IMR-90 (cell line): ENCODE data around the gene TMEM25. TPM values are rescaled to one million over a fixed set of nuclear protein-coding genes. Genes with fewer than 3 reads are reported as not detected.

ENCODE experiments used
- ATAC-seq: fragments of 200-7000 bp; cut with Tn5 transposase; 2 replicates; pipeline ENCODE4 v1.9.1; 2020; ENCODE audit warnings: low read depth, mild to moderate bottlenecking, moderate library complexity
- BruUV-seq: library from RNA; stranded (reverse); fragments of 400-500 nt; replicated peaks from 2 replicates; lab custom pipeline; 2021; lab: Mats Ljungman, UMichigan
- CTCF ChIA-PET: fragments of 300-600 bp; formaldehyde crosslinking; extraction: SDS; loops from one replicate; lab custom pipeline; 2021; ENCODE audit warnings: antibody characterized with exemption; lab: Yijun Ruan, JAX
- POLR2A ChIA-PET: fragments of 300-600 bp; sonication (Branson Sonifier 250); formaldehyde crosslinking; loops from one replicate; lab custom pipeline; 2022; ENCODE audit warnings: antibody characterized with exemption; ENCODE audit not compliant: unreplicated experiment; lab: Charles Lee
- DNase-seq: peaks from one replicate; pipeline ENCODE4 v3.0.0; 2013
- H2AFZ ChIP-seq: replicated peaks from 2 replicates; pipeline ENCODE3; 2013; ENCODE audit warnings: low read length, mild to moderate bottlenecking; ENCODE audit not compliant: poor library complexity
- H2AK5ac ChIP-seq: 2 replicates; pipeline ENCODE4 v1.6.1; 2013; ENCODE audit warnings: low read depth, low read length, inconsistent platforms
- H2AK9ac ChIP-seq: replicated peaks from 2 replicates; pipeline ENCODE3; 2013; ENCODE audit warnings: mild to moderate bottlenecking, low read depth, low read length, moderate library complexity; ENCODE audit not compliant: poor library complexity
- H2BK120ac ChIP-seq: 2 replicates; pipeline ENCODE4 v1.6.1; 2013; ENCODE audit warnings: low read depth, low read length, inconsistent platforms
- H2BK15ac ChIP-seq: 3 replicates; pipeline ENCODE4 v1.6.1; 2013; ENCODE audit warnings: low read depth, low read length, inconsistent platforms
- H2BK20ac ChIP-seq: 2 replicates; pipeline ENCODE4 v1.6.1; 2013; ENCODE audit warnings: low read depth, mild to moderate bottlenecking, inconsistent platforms, low read length, moderate library complexity
- H2BK5ac ChIP-seq: 2 replicates; pipeline ENCODE4 v1.6.1; 2013; ENCODE audit warnings: mild to moderate bottlenecking, low read depth, low read length, inconsistent platforms; ENCODE audit not compliant: poor library complexity, severe bottlenecking
- H3K14ac ChIP-seq: replicated peaks from 2 replicates; pipeline ENCODE4 v1.6.1; 2013; ENCODE audit warnings: low read depth, low read length, inconsistent platforms
- H3K18ac ChIP-seq: 2 replicates; pipeline ENCODE4 v1.6.1; 2013; ENCODE audit warnings: low read depth, low read length, control low read depth
- H3K23ac ChIP-seq: 2 replicates; pipeline ENCODE4 v1.6.1; 2013; ENCODE audit warnings: low read depth, low read length, inconsistent platforms
- H3K27ac ChIP-seq: 2 replicates; pipeline ENCODE4 v1.5.1; 2013; ENCODE audit warnings: mild to moderate bottlenecking, control low read depth, low read length; ENCODE audit not compliant: insufficient read depth
- H3K27me3 ChIP-seq: 2 replicates; pipeline ENCODE4 v1.6.1; 2013; ENCODE audit warnings: low read length; ENCODE audit not compliant: control insufficient read depth, insufficient read depth
- H3K36me3 ChIP-seq: 2 replicates; pipeline ENCODE4 v1.6.1; 2013; ENCODE audit warnings: low read length, mixed read lengths; ENCODE audit not compliant: control insufficient read depth, insufficient read depth
- H3K4ac ChIP-seq: 2 replicates; pipeline ENCODE4 v1.6.1; 2013; ENCODE audit warnings: low read depth, low read length, inconsistent platforms
- H3K4me1 ChIP-seq: 2 replicates; pipeline ENCODE4 v1.6.1; 2013; ENCODE audit warnings: low read length, mixed read lengths; ENCODE audit not compliant: control insufficient read depth, insufficient read depth
- H3K4me2 ChIP-seq: 2 replicates; pipeline ENCODE4 v1.6.1; 2013; ENCODE audit warnings: low read depth, mild to moderate bottlenecking, control low read depth, low read length, moderate library complexity
- H3K4me3 ChIP-seq: 2 replicates; pipeline ENCODE4 v1.5.1; 2013; ENCODE audit warnings: low read depth, mild to moderate bottlenecking, control low read depth, low read length, moderate library complexity; ENCODE audit not compliant: insufficient read depth
- H3K56ac ChIP-seq: 2 replicates; pipeline ENCODE4 v1.6.1; 2013; ENCODE audit warnings: low read length, inconsistent platforms; ENCODE audit not compliant: insufficient read depth; ENCODE audit errors: extremely low read depth
- H3K79me1 ChIP-seq, 2 experiments: 2 replicates each; pipeline ENCODE4 v1.6.1; 2013; ENCODE audit warnings: low read length in 2 of 2, inconsistent platforms in 1 of 2, low read depth in 1 of 2
- H3K9ac ChIP-seq: 2 replicates; pipeline ENCODE4 v1.6.1; 2013; ENCODE audit warnings: low read depth, low read length, control low read depth
- H3K9me1 ChIP-seq: 2 replicates; pipeline ENCODE4 v1.6.1; 2013; ENCODE audit warnings: low read length, inconsistent platforms; ENCODE audit not compliant: insufficient read depth
- H3K9me3 ChIP-seq: 2 replicates; pipeline ENCODE4 v1.6.1; 2013; ENCODE audit warnings: low read length; ENCODE audit not compliant: control insufficient read depth, insufficient read depth
- H4K20me1 ChIP-seq: 2 replicates; pipeline ENCODE4 v1.6.1; 2013; ENCODE audit warnings: low read length, inconsistent platforms; ENCODE audit not compliant: insufficient read depth
- H4K5ac ChIP-seq: 2 replicates; pipeline ENCODE4 v1.6.1; 2013; ENCODE audit warnings: mild to moderate bottlenecking, low read depth, low read length, control low read depth
- H4K8ac ChIP-seq, 2 experiments: 2 replicates each; pipeline ENCODE4 v1.6.1; 2013; ENCODE audit warnings: low read depth in 2 of 2, low read length in 2 of 2, control low read depth in 1 of 2, inconsistent platforms in 1 of 2
- H4K91ac ChIP-seq: 2 replicates; pipeline ENCODE4 v1.6.1; 2013; ENCODE audit warnings: low read depth, low read length, inconsistent platforms; ENCODE audit not compliant: insufficient read depth
- FOS ChIP-seq: fragments of 150-350 bp; IDR thresholded peaks from 2 replicates; pipeline ENCODE4 v1.6.1; 2016; ENCODE audit warnings: low read depth, low read length
- RCOR1 ChIP-seq: IDR thresholded peaks from 2 replicates; pipeline ENCODE4 v1.6.1; 2012; ENCODE audit warnings: mild to moderate bottlenecking, low read length, improper control_type of control experiment; ENCODE audit not compliant: insufficient replicate concordance
- WGBS, 2 experiments: methylation state at CpG; one replicate each; pipeline versions ENCODE4 v1.1.5 to v1.1.7; 2013; ENCODE audit warnings: missing lambda C conversion rate in 2 of 2; ENCODE audit not compliant: insufficient read length in 1 of 2; ENCODE audit errors: extremely low coverage in 2 of 2; 5-methylcytosine and 5-hydroxymethylcytosine counted together
- dilution Hi-C: fragments of 300-500 bp; cut with HindIII; formaldehyde crosslinking; loops from one replicate; pipeline ENCODE4 v1.14.3; 2018; ENCODE audit warnings: low sequenced_read_pairs; ENCODE audit not compliant: unreplicated experiment
- in situ Hi-C: fragments of 300-500 bp; cut with MboI; formaldehyde crosslinking; loops from 3 replicates; pipeline ENCODE4 v1.14.3; 2019; ENCODE audit warnings: low sequenced_read_pairs, inconsistent platforms, mixed read lengths
- intact Hi-C: fragments of 100-400 bp; cut with micrococcal nuclease; formaldehyde crosslinking; loops from 2 replicates; pipeline ENCODE4 v1.10.0; 2022
- polyA plus RNA-seq, 3 experiments: library from polyadenylated mRNA; depleted of rRNA; stranded (reverse); fragments of >200 nt; gene quantifications; 2 replicates each; pipeline ENCODE4 v1.2.3, GENCODE V29; 2012; ENCODE audit warnings: low replicate concordance in 1 of 3
- total RNA-seq: library from RNA; depleted of rRNA; stranded (reverse); fragments of >200 nt; gene quantifications from 2 replicates; pipeline ENCODE4 v1.2.3, GENCODE V29; 2012

Gene TMEM25
- total and polyA plus RNA-seq, 2 of the 4 experiments (the other 2 are of a cell fraction), result 14.0 to 37.1 TPM

GRCh38 chr11:118547132-118547531 lies 16.1 kb downstream of the TMEM25 start:
- Histone ChIP-seq H2AK9ac (no peak overlapping the region), H4K91ac (no peak overlapping the region), H3K79me1 (no peaks in the 10 kb centered on the region), H3K4me2 (no peak overlapping the region), H4K20me1 (no peaks in the 10 kb centered on the region; the same call in 1 of the 2 replicates), H2AK5ac (no peak overlapping the region), H4K5ac (no peak overlapping the region), H3K14ac (no peak overlapping the region), H2BK15ac (no peak overlapping the region), H3K36me3 (peaks cover 26% of the 10 kb centered on the region), H3K23ac (no peak overlapping the region), H3K4me3 (no peak overlapping the region), H3K18ac (no peak overlapping the region), H3K56ac (no peak overlapping the region), H3K27ac (no peak overlapping the region), H4K8ac (no peak overlapping the region), H3K9me3 (no peaks in the 10 kb centered on the region), H3K9ac (no peak overlapping the region), H3K27me3 (no peaks in the 10 kb centered on the region), H2BK5ac (no peak overlapping the region), H2BK120ac (no peak overlapping the region), H2BK20ac (no peak overlapping the region), H3K9me1 (peaks cover 3% of the 10 kb centered on the region; the same call in 1 of the 2 replicates), H2AFZ (no peak overlapping the region), H3K4me1 (no peaks in the 10 kb centered on the region), H3K4ac (no peak overlapping the region)
- no CpG with 5 or more reads among the region's 2 CpGs for WGBS, 2 experiments
- no peak for TF ChIP-seq FOS
- TF ChIP-seq RCOR1, result no peak
- ATAC-seq (no peak), DNase-seq (no peak)
- intact Hi-C loops (no loop called here), in situ Hi-C loops (no loop called here), dilution Hi-C loops (no loop called here)
- CTCF ChIA-PET, result no interaction called here
- POLR2A ChIA-PET, result no interaction called here
- no TSS peak for BruUV-seq
